ENCODE results near the gene SLC17A4. TPM values are rescaled to one million over a fixed set of nuclear protein-coding genes. Genes with fewer than 3 reads are reported as not detected.

SLC17A4 gene
- 10 to 100 TPM in 3 of 4 donors, 1 to 10 TPM in 1; 3.1 to 46.8 (median 19.9) TPM for polyA plus RNA-seq
- long read RNA-seq, donor 1, partial matches to known transcripts = 38 of 38 reads
- long read RNA-seq, donor 1, other reads (novel, unspliced or antisense) = 0 of 38 reads
- long read RNA-seq, donor 2 = 0 reads
- long read RNA-seq, donor 3 = 0 reads
- long read RNA-seq, donor 4 = 0 reads
- long read RNA-seq, donor 5 = 0 reads
- long read RNA-seq, donor 6 = 0 reads
- long read RNA-seq, donor 7 = 0 reads
- long read RNA-seq, donor 8 = 0 reads
- long read RNA-seq, donor 9 = 0 reads
- long read RNA-seq, donor 10, partial matches to known transcripts = 7 of 7 reads
- long read RNA-seq, donor 10, other reads (novel, unspliced or antisense) = 0 of 7 reads

GRCh38 chr6:25754535-25754934 lies at the start of gene SLC17A4:
SLC17A4 (plus strand) TSS chr6:25754742; CDS start chr6:25761963, 7,221 bp downstream.
- Histone ChIP-seq H3K4me3 (ENCODE audit: low read depth in 1 of 3, low read length in 3 of 3) (peak within 1 kb of the TSS in 2 of 3 donors; percentile 54 to 66), H3K9me3 (ENCODE audit: control insufficient read depth in 2 of 2, insufficient read depth in 1 of 2, low read depth in 1 of 2, low read length in 1 of 2) (no peaks in the 10 kb centered on the region), H3K36me3 (ENCODE audit: control insufficient read depth in 3 of 3, insufficient read depth in 2 of 3, low read depth in 1 of 3, low read length in 3 of 3) (peaks cover 0 to 3% (median 0%) of the 10 kb centered on the region in 3 donors), H3K27ac (ENCODE audit: low read depth in 1 of 3, low read length in 2 of 3) (peak within 1 kb of the TSS; percentile 27 to 81 (median 32)), H3K27me3 (ENCODE audit: control insufficient read depth in 3 of 3, insufficient read depth in 3 of 3, low read length in 3 of 3) (no peaks in the 10 kb centered on the region), H3K4me1 (ENCODE audit: control insufficient read depth in 3 of 3, insufficient read depth in 2 of 3, low read depth in 1 of 3, low read length in 2 of 3) (peaks cover 5 to 57% (median 15%) of the 10 kb centered on the region in 3 donors)
- DNase-seq = peak; percentile 70 to 79
- FAIRE-seq = peak; percentile 89

DNA sequence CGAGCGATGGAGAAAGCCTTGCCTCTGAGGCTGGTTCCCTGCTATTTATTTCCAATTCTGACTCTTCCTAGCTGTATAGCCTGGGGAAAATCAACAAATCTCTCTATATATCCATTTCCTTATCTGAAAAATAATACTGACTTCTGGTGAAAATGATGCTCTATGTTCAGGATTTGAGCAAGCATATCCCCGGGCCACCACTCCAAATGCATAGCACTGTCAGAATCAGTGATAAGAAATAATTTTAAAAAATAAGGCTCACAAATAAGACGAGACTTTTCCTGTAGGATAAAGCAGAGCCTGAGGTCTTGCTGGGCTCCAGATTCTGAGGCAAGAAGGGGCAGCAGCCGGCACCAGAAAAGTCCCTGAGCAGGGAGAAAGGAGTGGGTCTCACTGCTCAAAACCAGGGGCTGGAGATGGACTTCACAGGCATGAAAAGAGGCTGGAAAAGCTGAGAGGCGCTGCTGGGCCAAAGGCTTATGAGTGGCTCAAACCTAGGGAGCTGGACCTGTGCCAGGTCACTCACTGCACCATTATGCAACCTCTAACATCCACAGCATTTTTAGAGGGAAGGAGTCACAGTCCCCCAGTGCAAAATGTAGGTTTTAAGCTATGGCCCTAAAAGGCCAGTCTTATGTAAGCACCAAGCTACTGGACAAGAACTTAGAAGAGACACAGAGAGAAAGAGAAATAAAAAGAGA lies 48.1 kb upstream of the SLC17A4 start:
- H3K36me3 ChIP-seq (ENCODE audit: control insufficient read depth in 3 of 3, insufficient read depth in 2 of 3, low read depth in 1 of 3, low read length in 3 of 3) = no peaks in the 10 kb centered on the region
- no peaks in the 10 kb centered on the region for H3K4me1 ChIP-seq (ENCODE audit: control insufficient read depth in 3 of 3, insufficient read depth in 2 of 3, low read depth in 1 of 3, low read length in 2 of 3)
- 77 to 90% (median 86%) methylated on average over 6 of the region's 6 CpGs for WGBS, 3 donors
- no peak for FAIRE-seq
- no peaks in the 10 kb centered on the region for H3K9me3 ChIP-seq (ENCODE audit: control insufficient read depth in 2 of 2, insufficient read depth in 1 of 2, low read depth in 1 of 2, low read length in 1 of 2)
- DNase-seq = no peak
- H3K4me3 ChIP-seq (ENCODE audit: low read depth in 1 of 3, low read length in 3 of 3) = no peak overlapping the region
- H3K27ac ChIP-seq (ENCODE audit: low read depth in 1 of 3, low read length in 2 of 3) = no peak overlapping the region
- peaks cover 0 to 2% (median 0%) of the 10 kb centered on the region in 3 donors for H3K27me3 ChIP-seq (ENCODE audit: control insufficient read depth in 3 of 3, insufficient read depth in 3 of 3, low read length in 3 of 3)

DNA sequence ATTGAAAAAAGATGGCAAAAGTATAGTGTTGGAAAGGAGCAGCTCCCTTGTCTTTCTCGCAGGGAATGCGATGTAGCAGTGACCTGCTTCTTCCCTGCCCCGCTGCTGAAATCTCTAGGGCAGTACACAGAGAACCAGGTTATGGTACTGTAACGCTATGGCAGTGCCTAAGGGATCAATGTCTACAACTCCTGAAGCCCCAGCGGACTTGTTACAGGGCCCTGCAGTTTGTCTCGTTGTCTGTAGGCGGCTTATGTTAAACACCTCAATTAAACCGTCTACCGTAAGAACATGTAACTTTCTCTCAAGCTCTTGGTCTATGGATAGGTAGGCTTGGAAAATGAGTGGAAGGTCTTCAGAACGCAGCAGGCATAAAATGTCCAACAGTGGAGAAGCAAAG lies 44.8 kb upstream of the SLC17A4 start:
- H3K4me3 ChIP-seq (ENCODE audit: low read depth in 1 of 3, low read length in 3 of 3) = no peak overlapping the region
- no peak overlapping the region for H3K27ac ChIP-seq (ENCODE audit: low read depth in 1 of 3, low read length in 2 of 3)
- peaks cover 0 to 2% (median 0%) of the 10 kb centered on the region in 3 donors for H3K27me3 ChIP-seq (ENCODE audit: control insufficient read depth in 3 of 3, insufficient read depth in 3 of 3, low read length in 3 of 3)
- FAIRE-seq (no peak), DNase-seq (no peak)
- H3K4me1 ChIP-seq (ENCODE audit: control insufficient read depth in 3 of 3, insufficient read depth in 2 of 3, low read depth in 1 of 3, low read length in 2 of 3) = no peaks in the 10 kb centered on the region
- no peaks in the 10 kb centered on the region for H3K9me3 ChIP-seq (ENCODE audit: control insufficient read depth in 2 of 2, insufficient read depth in 1 of 2, low read depth in 1 of 2, low read length in 1 of 2)
- 91 to 93% (median 91%) methylated on average over 10 of the region's 10 CpGs for WGBS, 3 donors
- H3K36me3 ChIP-seq (ENCODE audit: control insufficient read depth in 3 of 3, insufficient read depth in 2 of 3, low read depth in 1 of 3, low read length in 3 of 3) = no peaks in the 10 kb centered on the region

- no peaks in the 10 kb centered on the region for H3K9me3 ChIP-seq (ENCODE audit: control insufficient read depth in 2 of 2, insufficient read depth in 1 of 2, low read depth in 1 of 2, low read length in 1 of 2)
- FAIRE-seq (no peak), DNase-seq (no peak)
- no peaks in the 10 kb centered on the region for H3K36me3 ChIP-seq (ENCODE audit: control insufficient read depth in 3 of 3, insufficient read depth in 2 of 3, low read depth in 1 of 3, low read length in 3 of 3)
- 60 to 76% (median 66%) methylated on average over 14 of the region's 14 CpGs for WGBS, 3 donors
- no peaks in the 10 kb centered on the region for H3K4me1 ChIP-seq (ENCODE audit: control insufficient read depth in 3 of 3, insufficient read depth in 2 of 3, low read depth in 1 of 3, low read length in 2 of 3)
- H3K27ac ChIP-seq (ENCODE audit: low read depth in 1 of 3, low read length in 2 of 3) = no peak overlapping the region
- peaks cover 0 to 2% (median 0%) of the 10 kb centered on the region in 3 donors for H3K27me3 ChIP-seq (ENCODE audit: control insufficient read depth in 3 of 3, insufficient read depth in 3 of 3, low read length in 3 of 3)
- H3K4me3 ChIP-seq (ENCODE audit: low read depth in 1 of 3, low read length in 3 of 3) = no peak overlapping the region
These were observed 44.3 kb upstream of the SLC17A4 start for GRCh38 chr6:25710287-25710686.

DNA sequence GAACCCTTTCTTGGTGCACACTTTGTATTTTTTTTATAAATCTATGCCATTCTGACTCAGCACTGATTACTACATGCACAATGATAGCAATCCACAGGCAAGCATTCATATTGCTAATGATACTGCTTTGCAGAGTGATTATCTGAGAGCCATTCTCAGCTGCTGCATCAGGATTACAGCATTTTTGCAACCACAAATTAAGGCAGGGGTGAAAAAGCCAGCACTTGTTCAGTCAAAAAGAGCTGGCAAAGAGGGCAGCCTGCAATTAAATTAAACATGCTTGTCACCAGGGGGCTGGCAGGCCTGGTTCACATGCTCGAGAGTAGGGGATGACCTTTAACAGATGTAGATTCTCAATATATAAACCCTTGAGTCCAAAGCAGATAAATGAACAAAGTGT lies 40.7 kb upstream of the SLC17A4 start:
- Histone ChIP-seq H3K9me3 (ENCODE audit: control insufficient read depth in 2 of 2, insufficient read depth in 1 of 2, low read depth in 1 of 2, low read length in 1 of 2) (no peaks in the 10 kb centered on the region), H3K36me3 (ENCODE audit: control insufficient read depth in 3 of 3, insufficient read depth in 2 of 3, low read depth in 1 of 3, low read length in 3 of 3) (no peaks in the 10 kb centered on the region), H3K4me1 (ENCODE audit: control insufficient read depth in 3 of 3, insufficient read depth in 2 of 3, low read depth in 1 of 3, low read length in 2 of 3) (no peaks in the 10 kb centered on the region), H3K4me3 (ENCODE audit: low read depth in 1 of 3, low read length in 3 of 3) (no peak overlapping the region), H3K27ac (ENCODE audit: low read depth in 1 of 3, low read length in 2 of 3) (no peak overlapping the region), H3K27me3 (ENCODE audit: control insufficient read depth in 3 of 3, insufficient read depth in 3 of 3, low read length in 3 of 3) (no peaks in the 10 kb centered on the region)
- FAIRE-seq (no peak), DNase-seq (no peak)
- 58 to 73% (median 72%) methylated on average over 1 of the region's 1 CpG for WGBS, 3 donors

GRCh38 chr6:25714765-25715164 lies 39.8 kb upstream of the SLC17A4 start:
- no peak for DNase-seq
- no peak for FAIRE-seq
- no peaks in the 10 kb centered on the region for H3K4me1 ChIP-seq (ENCODE audit: control insufficient read depth in 3 of 3, insufficient read depth in 2 of 3, low read depth in 1 of 3, low read length in 2 of 3)
- H3K4me3 ChIP-seq (ENCODE audit: low read depth in 1 of 3, low read length in 3 of 3) = no peak overlapping the region
- H3K27me3 ChIP-seq (ENCODE audit: control insufficient read depth in 3 of 3, insufficient read depth in 3 of 3, low read length in 3 of 3) = no peaks in the 10 kb centered on the region
- H3K27ac ChIP-seq (ENCODE audit: low read depth in 1 of 3, low read length in 2 of 3) = no peak overlapping the region
- WGBS, 3 donors = 40 to 48% (median 45%) methylated on average over 3 of the region's 3 CpGs
- no peaks in the 10 kb centered on the region for H3K36me3 ChIP-seq (ENCODE audit: control insufficient read depth in 3 of 3, insufficient read depth in 2 of 3, low read depth in 1 of 3, low read length in 3 of 3)
- H3K9me3 ChIP-seq (ENCODE audit: control insufficient read depth in 2 of 2, insufficient read depth in 1 of 2, low read depth in 1 of 2, low read length in 1 of 2) = no peaks in the 10 kb centered on the region

GRCh38 chr6:25715794-25716193 lies 38.7 kb upstream of the SLC17A4 start:
- Histone ChIP-seq H3K27ac (ENCODE audit: low read depth in 1 of 3, low read length in 2 of 3) (no peak overlapping the region), H3K27me3 (ENCODE audit: control insufficient read depth in 3 of 3, insufficient read depth in 3 of 3, low read length in 3 of 3) (no peaks in the 10 kb centered on the region), H3K9me3 (ENCODE audit: control insufficient read depth in 2 of 2, insufficient read depth in 1 of 2, low read depth in 1 of 2, low read length in 1 of 2) (no peaks in the 10 kb centered on the region), H3K36me3 (ENCODE audit: control insufficient read depth in 3 of 3, insufficient read depth in 2 of 3, low read depth in 1 of 3, low read length in 3 of 3) (no peaks in the 10 kb centered on the region), H3K4me3 (ENCODE audit: low read depth in 1 of 3, low read length in 3 of 3) (no peak overlapping the region), H3K4me1 (ENCODE audit: control insufficient read depth in 3 of 3, insufficient read depth in 2 of 3, low read depth in 1 of 3, low read length in 2 of 3) (no peaks in the 10 kb centered on the region)
- FAIRE-seq (no peak), DNase-seq (no peak)
- 65 to 91% (median 79%) methylated on average over 4 of the region's 4 CpGs for WGBS, 3 donors

DNA sequence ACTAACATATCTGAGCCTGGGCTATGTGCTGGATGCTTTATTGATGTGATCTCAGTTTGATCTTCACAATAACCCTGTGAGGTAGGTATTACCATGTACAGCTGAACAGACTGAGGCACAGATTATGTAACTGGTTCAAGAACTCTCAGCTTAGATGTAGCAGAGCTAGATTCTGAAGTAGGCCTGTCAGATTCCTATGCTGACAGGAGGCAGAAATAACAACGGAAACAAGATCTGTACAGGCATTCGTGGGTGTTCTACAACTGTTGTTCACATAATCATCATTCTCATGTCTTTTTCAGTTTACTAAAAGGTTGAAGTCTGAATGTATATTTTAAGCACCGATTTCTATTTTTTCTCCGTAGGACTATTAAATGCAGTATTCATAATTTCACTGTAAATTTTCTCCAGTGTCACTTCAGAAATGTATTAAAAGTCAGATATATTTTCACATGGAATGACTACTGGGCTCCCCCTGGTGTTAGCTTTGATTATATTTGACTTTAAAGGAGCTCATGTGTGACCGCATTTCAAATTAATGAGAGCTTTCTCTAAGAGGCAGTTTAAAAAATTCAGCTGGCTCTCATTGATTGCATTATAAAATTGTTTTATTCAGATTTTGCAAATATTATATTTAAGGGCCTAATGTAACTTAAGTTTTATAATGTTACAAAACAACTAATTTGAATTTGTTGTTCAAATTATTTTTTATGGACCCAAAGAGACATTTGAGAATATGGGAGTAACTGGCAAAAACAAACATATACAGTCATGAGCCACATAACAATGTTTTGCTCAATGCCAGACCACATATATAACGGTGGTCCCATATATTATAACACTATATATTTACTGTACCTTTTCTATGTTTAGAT lies 36.4 kb upstream of the SLC17A4 start:
- Histone ChIP-seq H3K27ac (ENCODE audit: low read depth in 1 of 3, low read length in 2 of 3) (no peak overlapping the region), H3K4me3 (ENCODE audit: low read depth in 1 of 3, low read length in 3 of 3) (no peak overlapping the region)
- 54 to 58% (median 54%) methylated on average over 6 of the region's 6 CpGs for whole genome bisulfite sequencing, 3 donors

More for the DNA sequence above, 36.4 kb upstream of the SLC17A4 start:
- peak; percentile 67 for FAIRE-seq
- Histone ChIP-seq H3K36me3 (ENCODE audit: control insufficient read depth in 3 of 3, insufficient read depth in 2 of 3, low read depth in 1 of 3, low read length in 3 of 3) (no peaks in the 10 kb centered on the region), H3K4me1 (ENCODE audit: control insufficient read depth in 3 of 3, insufficient read depth in 2 of 3, low read depth in 1 of 3, low read length in 2 of 3) (no peaks in the 10 kb centered on the region), H3K27me3 (ENCODE audit: control insufficient read depth in 3 of 3, insufficient read depth in 3 of 3, low read length in 3 of 3) (no peaks in the 10 kb centered on the region), H3K9me3 (ENCODE audit: control insufficient read depth in 2 of 2, insufficient read depth in 1 of 2, low read depth in 1 of 2, low read length in 1 of 2) (no peaks in the 10 kb centered on the region)
- peak; percentile 36 to 57 for DNase-seq
